AG09319 (cell line): Measurements from ENCODE around the gene DUSP18.

ENCODE experiments used
- DNase-seq: peaks from one replicate; pipeline ENCODE4 v3.0.0-alpha.2; 2010; ENCODE audit warnings: low read depth; ENCODE audit errors: extremely low read depth
- TF ChIP-seq, protein P1 (sequence below): IDR thresholded peaks from 2 replicates; pipeline ENCODE4 v1.5.1; 2011; ENCODE audit warnings: low read depth, mild to moderate bottlenecking, inconsistent platforms, low read length, moderate library complexity

Gene DUSP18

DNA sequence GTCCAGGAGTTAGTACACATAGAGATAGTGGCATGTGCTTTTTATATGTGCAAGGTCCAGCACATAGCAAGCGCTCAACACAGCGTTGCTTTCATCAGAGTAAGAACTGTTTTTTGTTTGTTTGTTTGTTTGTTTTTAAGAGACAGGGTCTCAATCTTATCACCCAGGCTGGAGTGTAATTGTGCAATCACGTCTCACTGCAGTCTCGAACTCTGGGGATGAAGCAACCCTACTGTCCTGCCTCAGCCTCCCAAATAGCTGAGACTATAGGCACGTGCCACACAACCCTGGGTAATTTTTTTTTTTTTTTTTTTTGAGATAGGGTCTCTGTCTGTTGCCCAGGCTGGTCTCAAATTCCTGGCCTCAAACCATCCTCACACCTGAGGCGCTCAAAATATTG is 49.9 kb downstream of the DUSP18 start:
- DNase-seq: no peak
- TF ChIP-seq, protein P1, sequence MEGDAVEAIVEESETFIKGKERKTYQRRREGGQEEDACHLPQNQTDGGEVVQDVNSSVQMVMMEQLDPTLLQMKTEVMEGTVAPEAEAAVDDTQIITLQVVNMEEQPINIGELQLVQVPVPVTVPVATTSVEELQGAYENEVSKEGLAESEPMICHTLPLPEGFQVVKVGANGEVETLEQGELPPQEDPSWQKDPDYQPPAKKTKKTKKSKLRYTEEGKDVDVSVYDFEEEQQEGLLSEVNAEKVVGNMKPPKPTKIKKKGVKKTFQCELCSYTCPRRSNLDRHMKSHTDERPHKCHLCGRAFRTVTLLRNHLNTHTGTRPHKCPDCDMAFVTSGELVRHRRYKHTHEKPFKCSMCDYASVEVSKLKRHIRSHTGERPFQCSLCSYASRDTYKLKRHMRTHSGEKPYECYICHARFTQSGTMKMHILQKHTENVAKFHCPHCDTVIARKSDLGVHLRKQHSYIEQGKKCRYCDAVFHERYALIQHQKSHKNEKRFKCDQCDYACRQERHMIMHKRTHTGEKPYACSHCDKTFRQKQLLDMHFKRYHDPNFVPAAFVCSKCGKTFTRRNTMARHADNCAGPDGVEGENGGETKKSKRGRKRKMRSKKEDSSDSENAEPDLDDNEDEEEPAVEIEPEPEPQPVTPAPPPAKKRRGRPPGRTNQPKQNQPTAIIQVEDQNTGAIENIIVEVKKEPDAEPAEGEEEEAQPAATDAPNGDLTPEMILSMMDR: no peak

DNA sequence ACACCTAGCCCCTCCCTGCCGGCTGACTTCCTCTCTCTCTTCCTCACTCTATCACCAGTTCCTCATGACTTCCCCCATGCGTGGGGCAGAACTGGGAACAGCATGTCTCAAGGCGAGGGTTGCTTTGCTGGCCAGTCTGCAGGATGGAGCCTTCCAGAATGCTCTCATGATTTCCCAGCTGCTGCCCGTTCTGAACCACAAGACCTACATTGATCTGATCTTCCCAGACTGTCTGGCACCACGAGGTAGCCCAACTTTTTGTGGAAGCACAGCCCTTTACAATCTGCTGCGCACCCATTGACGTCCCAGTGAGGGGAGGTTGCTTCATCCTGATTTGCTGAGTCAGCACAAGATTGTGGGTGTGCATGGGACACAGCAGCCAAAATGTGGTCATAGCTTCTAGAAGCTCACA is 52.1 kb downstream of the DUSP18 start:
- TF ChIP-seq, protein P1: no peak
- DNase-seq: no peak

DNA sequence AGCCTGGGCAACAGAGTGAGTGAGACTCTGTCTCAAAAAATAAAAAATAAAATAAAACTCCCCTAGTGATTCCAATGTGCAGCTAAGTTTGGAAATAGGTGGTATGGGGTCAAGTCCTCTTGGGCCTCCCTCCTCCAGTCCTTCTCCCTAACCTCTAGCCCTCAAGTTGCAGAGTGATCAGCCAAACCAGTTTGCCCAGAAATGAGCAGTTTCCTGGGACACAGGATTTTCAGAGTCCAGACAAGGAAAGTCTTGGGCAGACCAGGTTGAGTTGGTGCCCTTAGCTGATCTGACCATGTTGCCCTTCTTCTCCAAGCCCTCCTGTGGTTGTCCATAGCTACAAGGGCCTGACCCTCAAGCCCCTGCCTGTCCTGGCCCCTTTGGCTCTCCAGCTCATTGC is 52.8 kb downstream of the DUSP18 start:
- TF ChIP-seq, protein P1: no peak
- no peak for DNase-seq

DNA sequence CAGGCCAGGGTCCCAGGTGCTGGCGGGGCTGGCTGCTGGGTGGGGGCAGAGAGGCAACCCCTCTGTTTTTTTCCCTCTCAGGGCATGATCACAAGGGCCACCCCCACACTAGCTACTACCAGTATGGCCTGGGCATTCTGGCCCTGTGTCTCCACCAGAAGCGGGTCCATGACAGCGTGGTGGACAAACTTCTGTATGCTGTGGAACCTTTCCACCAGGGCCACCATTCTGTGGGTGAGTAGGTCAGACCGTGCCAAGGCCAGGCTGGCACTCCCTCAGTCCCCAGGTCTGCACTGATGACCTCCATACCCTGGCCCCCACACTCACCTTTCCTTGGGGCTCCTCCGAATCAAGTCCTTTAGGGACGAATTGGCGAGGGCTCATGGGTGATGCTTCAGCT is 53.4 kb downstream of the DUSP18 start:
- no peak for DNase-seq
- TF ChIP-seq, protein P1: no peak

DNA sequence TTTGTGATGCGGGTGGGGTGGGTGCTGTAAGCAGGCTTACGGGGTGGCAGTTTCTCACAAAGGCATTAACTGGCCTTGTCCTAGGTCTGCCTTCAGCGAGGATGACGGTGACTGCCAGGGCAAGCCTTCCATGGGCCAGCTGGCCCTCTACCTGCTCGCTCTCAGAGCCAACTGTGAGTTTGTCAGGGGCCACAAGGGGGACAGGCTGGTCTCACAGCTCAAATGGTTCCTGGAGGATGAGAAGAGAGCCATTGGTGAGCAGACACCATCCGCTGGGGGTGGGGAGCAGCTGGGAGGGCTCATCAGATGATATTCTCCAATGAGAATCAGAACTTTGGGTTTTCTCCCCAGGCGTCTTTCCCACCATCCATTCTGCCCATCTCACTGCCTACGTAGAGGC is 54.9 kb downstream of the DUSP18 start:
- TF ChIP-seq, protein P1: no peak
- no peak for DNase-seq
